ENCODE results near the gene BEAN1.
"Not testable (repeated sequence)": the region's sequence is repeated elsewhere in the genome, so short reads cannot be mapped to it uniquely, and the experiment has no call there.

BEAN1 gene

DNA sequence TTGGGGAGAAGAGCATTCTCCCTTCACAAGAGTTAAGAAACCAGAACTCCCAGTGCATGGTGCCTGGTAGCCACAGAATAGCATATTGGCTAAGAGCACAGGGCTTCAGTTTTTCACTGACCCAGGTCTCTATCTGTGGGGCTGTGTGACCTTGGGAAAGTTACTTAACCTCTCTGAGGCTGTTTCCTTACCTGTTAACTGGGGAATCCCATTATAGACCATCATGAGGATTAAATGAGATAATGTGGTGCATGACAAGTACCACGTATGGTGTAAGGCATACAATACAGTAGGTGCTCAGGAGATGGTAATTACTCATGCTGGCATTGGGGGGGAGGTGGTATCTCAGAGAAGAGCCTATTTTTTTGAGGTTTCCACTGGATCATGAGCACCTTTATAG is 33.6 kb downstream of the BEAN1 start:
- Histone ChIP-seq H3K4me1 (ENCODE audit: control insufficient read depth, insufficient read depth, low read length) (no peaks in the 10 kb centered on the region), H3K9me3 (ENCODE audit: control insufficient read depth, insufficient read depth, low read depth, low read length) (no peaks in the 10 kb centered on the region), H3K36me3 (ENCODE audit: control insufficient read depth in 2 of 2, insufficient read depth in 1 of 2, low read length in 2 of 2) (no peaks in the 10 kb centered on the region), H3K27ac (ENCODE audit: extremely low read depth, low read depth, low read length) (no peak overlapping the region), H3K4me3 (ENCODE audit: low read depth, low read length) (no peak overlapping the region)
- peak; percentile 69; the same call in 1 of the 2 replicates for TF ChIP-seq ZNF664 (tag by site-specific recombination; IDR thresholded peaks at IDR 0.05)
- TF ChIP-seq ZNF239 (tag by site-specific recombination; IDR thresholded peaks at IDR 0.05) = no peak
- peak; percentile 52; the same call in 1 of the 2 replicates for TF ChIP-seq ZNF768 (tag by site-specific recombination; IDR thresholded peaks at IDR 0.05)
- POLR2A ChIA-PET = interaction anchor here (0.6 kb wide), 1 partner anchor 15 kb away, joined by 7 read pairs; no protein-coding TSS in a partner anchor
- CTCF ChIA-PET = no interaction called here

DNA sequence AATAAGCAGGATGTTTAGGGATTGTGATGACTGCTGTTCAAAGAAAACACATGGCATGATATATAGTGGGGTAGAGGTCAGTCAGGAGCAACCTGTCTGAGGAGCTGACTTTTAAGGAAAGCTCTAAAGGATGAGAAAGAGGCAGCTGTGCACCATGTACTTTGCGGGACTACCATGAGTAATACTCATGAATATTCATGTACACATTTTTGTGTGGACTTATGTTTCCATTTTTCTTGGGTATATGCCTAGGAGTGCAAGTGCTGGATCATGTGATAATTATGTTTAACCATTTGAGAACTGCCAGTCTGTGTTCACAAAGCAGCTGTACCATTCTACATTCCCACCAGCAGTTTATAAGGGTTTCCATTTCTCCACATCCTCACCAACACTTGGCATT is 35.8 kb downstream of the BEAN1 start:
- ChIA-PET CTCF (interaction anchor here (0.6 kb wide), 1 partner anchor 744 kb away, joined by 3 read pairs; no protein-coding TSS in a partner anchor), POLR2A (no interaction called here)
- Histone ChIP-seq H3K36me3 (ENCODE audit: control insufficient read depth in 2 of 2, insufficient read depth in 1 of 2, low read length in 2 of 2) (no peaks in the 10 kb centered on the region), H3K4me1 (ENCODE audit: control insufficient read depth, insufficient read depth, low read length) (no peaks in the 10 kb centered on the region), H3K27ac (ENCODE audit: extremely low read depth, low read depth, low read length) (no peak overlapping the region), H3K4me3 (ENCODE audit: low read depth, low read length) (no peak overlapping the region), H3K9me3 (ENCODE audit: control insufficient read depth, insufficient read depth, low read depth, low read length) (no peaks in the 10 kb centered on the region)
- TF ChIP-seq, protein P1, sequence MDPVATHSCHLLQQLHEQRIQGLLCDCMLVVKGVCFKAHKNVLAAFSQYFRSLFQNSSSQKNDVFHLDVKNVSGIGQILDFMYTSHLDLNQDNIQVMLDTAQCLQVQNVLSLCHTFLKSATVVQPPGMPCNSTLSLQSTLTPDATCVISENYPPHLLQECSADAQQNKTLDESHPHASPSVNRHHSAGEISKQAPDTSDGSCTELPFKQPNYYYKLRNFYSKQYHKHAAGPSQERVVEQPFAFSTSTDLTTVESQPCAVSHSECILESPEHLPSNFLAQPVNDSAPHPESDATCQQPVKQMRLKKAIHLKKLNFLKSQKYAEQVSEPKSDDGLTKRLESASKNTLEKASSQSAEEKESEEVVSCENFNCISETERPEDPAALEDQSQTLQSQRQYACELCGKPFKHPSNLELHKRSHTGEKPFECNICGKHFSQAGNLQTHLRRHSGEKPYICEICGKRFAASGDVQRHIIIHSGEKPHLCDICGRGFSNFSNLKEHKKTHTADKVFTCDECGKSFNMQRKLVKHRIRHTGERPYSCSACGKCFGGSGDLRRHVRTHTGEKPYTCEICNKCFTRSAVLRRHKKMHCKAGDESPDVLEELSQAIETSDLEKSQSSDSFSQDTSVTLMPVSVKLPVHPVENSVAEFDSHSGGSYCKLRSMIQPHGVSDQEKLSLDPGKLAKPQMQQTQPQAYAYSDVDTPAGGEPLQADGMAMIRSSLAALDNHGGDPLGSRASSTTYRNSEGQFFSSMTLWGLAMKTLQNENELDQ (tag by site-specific recombination; IDR thresholded peaks at IDR 0.05; ENCODE audit: low read depth) = no peak
- TF ChIP-seq ZNF610 (tag by site-specific recombination; IDR thresholded peaks at IDR 0.05; ENCODE audit: borderline replicate concordance) (no peak), ZNF37A (tag by site-specific recombination; IDR thresholded peaks at IDR 0.05) (no peak), BCL11B (tag by site-specific recombination; IDR thresholded peaks at IDR 0.05; ENCODE audit: low read depth) (no peak), ZNF10 (tag by site-specific recombination; IDR thresholded peaks at IDR 0.05) (no peak), ZNF837 (tag by site-specific recombination; IDR thresholded peaks at IDR 0.05) (no peak), ZNF785 (tag by site-specific recombination; IDR thresholded peaks at IDR 0.05) (no peak), HOXA7 (CRISPR knock-in tag; IDR thresholded peaks at IDR 0.05; ENCODE audit: borderline replicate concordance) (no peak), ZNF114 (tag by site-specific recombination; IDR thresholded peaks at IDR 0.05) (no peak), FEZF1 (tag by site-specific recombination; IDR thresholded peaks at IDR 0.05) (no peak), ZNF624 (tag by site-specific recombination; IDR thresholded peaks at IDR 0.05) (no peak), ZNF571 (tag by site-specific recombination; IDR thresholded peaks at IDR 0.05) (no peak), ZNF830 (tag by site-specific recombination; IDR thresholded peaks at IDR 0.05; ENCODE audit: low read depth) (no peak), ZNF404 (tag by site-specific recombination; IDR thresholded peaks at IDR 0.05) (no peak), GLIS2 (tag by site-specific recombination; IDR thresholded peaks at IDR 0.05) (no peak)
- TF ChIP-seq, protein P2, sequence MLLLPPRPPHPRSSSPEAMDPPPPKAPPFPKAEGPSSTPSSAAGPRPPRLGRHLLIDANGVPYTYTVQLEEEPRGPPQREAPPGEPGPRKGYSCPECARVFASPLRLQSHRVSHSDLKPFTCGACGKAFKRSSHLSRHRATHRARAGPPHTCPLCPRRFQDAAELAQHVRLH (tag by site-specific recombination; IDR thresholded peaks at IDR 0.05) = no peak
- TF ChIP-seq, protein P3, sequence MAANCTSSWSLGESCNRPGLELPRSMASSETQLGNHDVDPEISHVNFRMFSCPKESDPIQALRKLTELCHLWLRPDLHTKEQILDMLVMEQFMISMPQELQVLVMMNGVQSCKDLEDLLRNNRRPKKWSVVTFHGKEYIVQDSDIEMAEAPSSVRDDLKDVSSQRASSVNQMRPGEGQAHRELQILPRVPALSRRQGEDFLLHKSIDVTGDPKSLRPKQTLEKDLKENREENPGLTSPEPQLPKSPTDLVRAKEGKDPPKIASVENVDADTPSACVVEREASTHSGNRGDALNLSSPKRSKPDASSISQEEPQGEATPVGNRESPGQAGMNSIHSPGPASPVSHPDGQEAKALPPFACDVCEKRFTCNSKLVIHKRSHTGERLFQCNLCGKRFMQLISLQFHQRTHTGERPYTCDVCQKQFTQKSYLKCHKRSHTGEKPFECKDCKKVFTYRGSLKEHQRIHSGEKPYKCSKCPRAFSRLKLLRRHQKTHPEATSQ (tag by site-specific recombination; IDR thresholded peaks at IDR 0.05) = no peak
- TF ChIP-seq, protein P4, sequence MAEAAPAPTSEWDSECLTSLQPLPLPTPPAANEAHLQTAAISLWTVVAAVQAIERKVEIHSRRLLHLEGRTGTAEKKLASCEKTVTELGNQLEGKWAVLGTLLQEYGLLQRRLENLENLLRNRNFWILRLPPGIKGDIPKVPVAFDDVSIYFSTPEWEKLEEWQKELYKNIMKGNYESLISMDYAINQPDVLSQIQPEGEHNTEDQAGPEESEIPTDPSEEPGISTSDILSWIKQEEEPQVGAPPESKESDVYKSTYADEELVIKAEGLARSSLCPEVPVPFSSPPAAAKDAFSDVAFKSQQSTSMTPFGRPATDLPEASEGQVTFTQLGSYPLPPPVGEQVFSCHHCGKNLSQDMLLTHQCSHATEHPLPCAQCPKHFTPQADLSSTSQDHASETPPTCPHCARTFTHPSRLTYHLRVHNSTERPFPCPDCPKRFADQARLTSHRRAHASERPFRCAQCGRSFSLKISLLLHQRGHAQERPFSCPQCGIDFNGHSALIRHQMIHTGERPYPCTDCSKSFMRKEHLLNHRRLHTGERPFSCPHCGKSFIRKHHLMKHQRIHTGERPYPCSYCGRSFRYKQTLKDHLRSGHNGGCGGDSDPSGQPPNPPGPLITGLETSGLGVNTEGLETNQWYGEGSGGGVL (tag by site-specific recombination; IDR thresholded peaks at IDR 0.05) = no peak
- TF ChIP-seq, protein P5, sequence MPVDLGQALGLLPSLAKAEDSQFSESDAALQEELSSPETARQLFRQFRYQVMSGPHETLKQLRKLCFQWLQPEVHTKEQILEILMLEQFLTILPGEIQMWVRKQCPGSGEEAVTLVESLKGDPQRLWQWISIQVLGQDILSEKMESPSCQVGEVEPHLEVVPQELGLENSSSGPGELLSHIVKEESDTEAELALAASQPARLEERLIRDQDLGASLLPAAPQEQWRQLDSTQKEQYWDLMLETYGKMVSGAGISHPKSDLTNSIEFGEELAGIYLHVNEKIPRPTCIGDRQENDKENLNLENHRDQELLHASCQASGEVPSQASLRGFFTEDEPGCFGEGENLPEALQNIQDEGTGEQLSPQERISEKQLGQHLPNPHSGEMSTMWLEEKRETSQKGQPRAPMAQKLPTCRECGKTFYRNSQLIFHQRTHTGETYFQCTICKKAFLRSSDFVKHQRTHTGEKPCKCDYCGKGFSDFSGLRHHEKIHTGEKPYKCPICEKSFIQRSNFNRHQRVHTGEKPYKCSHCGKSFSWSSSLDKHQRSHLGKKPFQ (tag by site-specific recombination; IDR thresholded peaks at IDR 0.05) = no peak

DNA sequence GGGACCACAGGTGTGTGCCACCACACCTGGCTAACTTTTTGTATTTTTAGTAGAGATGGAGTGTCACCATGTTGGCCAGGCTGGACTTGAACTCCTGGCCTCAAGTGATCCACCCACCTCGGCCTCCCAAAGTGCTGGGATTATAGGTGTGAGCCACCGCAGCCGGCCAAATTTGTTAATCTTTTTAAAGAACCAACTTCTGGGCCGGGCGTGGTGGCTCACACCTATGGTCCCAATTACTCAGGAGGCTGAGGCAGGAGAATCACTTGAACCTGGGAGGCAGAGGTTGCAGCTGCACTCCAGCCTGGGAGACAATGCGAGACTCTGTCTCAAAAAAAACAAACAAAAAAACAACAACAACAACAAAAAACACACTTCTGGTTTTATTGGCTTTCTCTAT is 38.9 kb downstream of the BEAN1 start:
- H3K4me1 ChIP-seq (ENCODE audit: control insufficient read depth, insufficient read depth, low read length); H3K36me3 ChIP-seq (ENCODE audit: control insufficient read depth in 2 of 2, insufficient read depth in 1 of 2, low read length in 2 of 2); CTCF ChIA-PET; H3K4me3 ChIP-seq (ENCODE audit: low read depth, low read length); H3K9me3 ChIP-seq (ENCODE audit: control insufficient read depth, insufficient read depth, low read depth, low read length); H3K27ac ChIP-seq (ENCODE audit: extremely low read depth, low read depth, low read length): not testable (repeated sequence)
- POLR2A ChIA-PET = interaction anchor here (0.6 kb wide), 1 partner anchor 220 kb away, joined by 7 read pairs; no protein-coding TSS in a partner anchor

DNA sequence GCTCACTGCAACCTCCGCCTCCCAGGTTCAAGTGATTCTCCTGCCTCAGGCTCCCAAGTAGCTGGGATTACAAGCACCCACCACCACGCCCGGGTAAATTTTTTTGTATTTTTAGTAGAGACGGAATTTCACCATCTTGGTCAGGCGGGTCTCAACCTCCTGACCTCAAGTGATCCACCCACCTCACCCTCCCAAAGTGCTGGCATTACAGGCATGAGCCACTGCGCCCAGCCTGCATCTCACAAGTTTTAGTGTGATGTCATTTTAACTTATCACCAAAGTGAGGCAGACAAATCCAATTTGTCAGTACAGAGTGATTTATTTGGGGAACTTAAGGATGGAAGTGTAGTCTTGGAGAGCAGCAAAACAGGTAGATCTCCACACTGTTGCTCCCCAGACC is 39.5 kb downstream of the BEAN1 start:
- H3K27ac ChIP-seq (ENCODE audit: extremely low read depth, low read depth, low read length); H3K36me3 ChIP-seq (ENCODE audit: control insufficient read depth in 2 of 2, insufficient read depth in 1 of 2, low read length in 2 of 2); H3K4me1 ChIP-seq (ENCODE audit: control insufficient read depth, insufficient read depth, low read length); POLR2A ChIA-PET; H3K4me3 ChIP-seq (ENCODE audit: low read depth, low read length); H3K9me3 ChIP-seq (ENCODE audit: control insufficient read depth, insufficient read depth, low read depth, low read length); CTCF ChIA-PET: not testable (repeated sequence)

Data from HEK293 (cell line).